ENCODE measurements around the gene IGLL1.

The IGLL1 gene

DNA sequence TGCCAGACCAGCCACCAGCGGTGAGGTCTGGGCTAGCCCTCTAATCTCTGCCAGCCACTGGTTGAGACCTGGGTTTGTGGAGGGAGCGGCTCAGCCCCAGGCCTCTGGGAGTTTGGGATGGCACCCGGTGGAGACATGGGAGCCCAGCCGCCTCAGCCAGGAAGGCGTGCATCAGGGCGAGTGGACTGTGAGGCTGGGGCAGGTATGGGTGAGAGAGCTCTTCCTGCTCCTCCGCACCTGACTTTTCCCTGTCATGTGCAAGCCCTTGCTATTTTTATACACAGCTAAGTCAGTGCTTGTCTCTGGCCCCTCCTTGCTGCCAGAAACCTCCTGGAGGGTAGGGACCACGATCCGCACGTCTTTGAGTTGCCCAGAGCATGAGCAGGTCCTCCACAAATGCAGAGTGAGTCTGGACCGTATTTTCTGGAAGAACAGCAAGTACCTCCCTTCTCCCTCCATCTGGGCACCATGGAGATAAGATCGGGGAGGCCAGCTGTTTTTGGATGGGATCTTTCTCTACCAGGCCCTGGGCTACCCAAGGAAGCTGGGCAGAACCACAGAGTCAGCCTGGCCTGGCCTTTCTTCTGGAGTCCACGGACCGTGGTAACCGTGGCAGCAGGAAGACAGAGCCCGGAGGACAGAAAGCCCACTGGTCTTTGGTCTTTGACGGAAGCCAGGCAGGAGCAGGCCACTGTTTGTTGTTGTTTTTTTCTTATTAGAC is 53.3 kb downstream of the IGLL1 start:
- no peak for DNase-seq

- no peak for DNase-seq
Measured at GRCh38 chr22:23525510-23525909, 54.6 kb downstream of the IGLL1 start.

DNA sequence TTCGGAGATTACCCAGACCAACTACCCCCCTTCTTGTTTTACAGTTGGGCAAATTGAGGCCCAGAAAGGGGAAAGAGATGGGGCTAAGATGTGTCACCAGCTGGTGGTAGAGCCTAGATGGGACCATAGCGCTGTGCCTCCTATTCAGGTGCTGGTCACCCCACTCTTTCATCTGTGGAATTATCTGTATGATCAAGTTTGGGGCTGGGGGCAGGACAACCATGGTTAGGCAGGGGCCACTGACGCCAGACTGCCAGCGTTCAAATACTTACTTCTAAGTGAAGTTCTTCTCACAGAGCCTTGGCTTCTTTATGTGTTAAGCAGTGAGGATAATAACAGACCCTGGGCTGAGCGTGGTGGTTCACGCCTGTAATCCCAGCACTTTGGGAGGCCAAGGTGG is 55.9 kb downstream of the IGLL1 start:
- DNase-seq, result no peak

GRCh38 chr22:23523713-23524112 is 56.4 kb downstream of the IGLL1 start:
- no peak for DNase-seq
